GM19043 (cell line): ENCODE measurements around the gene MED15.

Experiments
- ATAC-seq: cut with Tn5 transposase; IDR thresholded peaks from one replicate; pipeline ENCODE4 v1.9.1; 2021; ENCODE audit warnings: low read depth; ENCODE audit not compliant: unreplicated experiment

The MED15 gene

DNA sequence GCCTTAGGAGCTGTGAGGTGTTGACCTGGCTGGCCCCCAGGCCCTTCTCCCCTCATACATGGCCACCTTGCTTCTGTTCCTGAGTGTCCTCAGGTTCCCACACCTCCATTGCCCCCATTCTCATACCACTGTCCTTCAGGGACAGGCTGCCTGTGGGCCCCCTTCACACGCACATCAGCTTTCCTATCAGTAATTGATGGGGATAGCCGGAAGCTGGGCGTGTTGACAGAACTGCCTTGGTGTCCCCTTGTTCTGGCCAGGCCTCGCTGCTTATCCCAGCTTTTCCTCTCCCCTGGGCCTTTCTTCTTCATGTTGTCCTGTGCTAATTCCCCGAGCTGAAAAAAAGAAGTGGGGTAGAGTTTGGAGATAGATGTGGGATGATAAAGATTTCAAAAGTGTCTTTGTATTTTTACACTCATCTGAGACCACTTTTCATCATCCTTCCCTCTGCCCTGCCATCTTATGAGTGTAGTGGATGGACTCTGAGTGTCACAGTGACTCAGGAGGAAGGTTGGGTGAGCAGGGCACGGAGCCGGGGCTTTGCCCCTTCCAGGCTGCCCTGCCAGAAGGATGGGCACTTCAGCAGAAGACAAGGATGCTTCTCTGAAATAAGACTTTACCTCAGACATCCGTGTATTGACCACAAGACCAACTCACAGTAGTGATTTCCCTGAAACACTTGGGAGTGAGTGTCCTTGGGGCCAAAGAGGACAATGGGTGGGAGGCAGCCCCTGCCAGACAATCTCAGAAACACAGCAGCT is 42.8 kb downstream of the MED15 start:
- ATAC-seq: no peak

DNA sequence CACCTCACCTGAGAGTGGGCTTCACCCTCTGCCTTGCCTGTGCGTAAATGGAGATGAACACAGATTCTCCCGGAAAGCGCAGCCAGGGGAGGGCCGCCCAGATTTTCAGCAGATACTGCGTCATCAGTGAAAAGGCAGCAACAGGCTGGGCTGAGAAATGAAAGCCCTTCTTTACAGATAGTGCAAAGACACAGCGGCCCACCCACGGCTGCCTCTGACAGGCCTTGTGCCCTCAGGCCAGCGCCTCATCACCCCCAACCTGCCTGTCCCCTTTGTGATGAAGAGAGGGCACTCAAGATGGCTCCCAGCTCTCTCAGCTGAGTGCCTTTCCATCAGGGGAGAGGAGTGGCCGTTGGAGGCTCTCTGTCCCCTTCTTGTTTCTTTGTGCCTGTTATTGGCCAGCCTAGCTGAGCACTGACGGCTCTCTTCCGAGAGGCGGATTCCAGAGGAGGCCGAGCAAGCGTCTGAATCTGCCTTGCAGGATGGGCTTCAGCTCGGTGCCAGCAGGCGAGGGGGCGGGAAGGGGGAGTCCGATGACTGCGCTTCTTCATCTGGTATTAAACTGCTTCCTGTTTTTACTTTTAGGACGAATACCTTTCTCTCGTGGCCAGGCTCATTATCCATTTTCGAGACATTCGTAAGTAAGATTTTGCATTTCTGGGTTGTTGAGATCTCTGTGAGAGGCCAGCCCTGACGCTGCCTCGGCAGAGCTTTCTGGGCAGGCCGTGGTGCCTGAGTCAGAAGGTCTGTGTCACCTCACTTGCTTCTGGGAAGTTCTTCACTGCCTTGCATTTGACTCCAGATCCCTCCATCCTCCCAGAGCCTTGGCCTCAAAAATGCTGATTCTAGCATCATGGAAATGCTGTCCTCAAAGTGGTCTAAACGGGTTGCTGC is 43.7 kb downstream of the MED15 start:
- ATAC-seq: no peak

DNA sequence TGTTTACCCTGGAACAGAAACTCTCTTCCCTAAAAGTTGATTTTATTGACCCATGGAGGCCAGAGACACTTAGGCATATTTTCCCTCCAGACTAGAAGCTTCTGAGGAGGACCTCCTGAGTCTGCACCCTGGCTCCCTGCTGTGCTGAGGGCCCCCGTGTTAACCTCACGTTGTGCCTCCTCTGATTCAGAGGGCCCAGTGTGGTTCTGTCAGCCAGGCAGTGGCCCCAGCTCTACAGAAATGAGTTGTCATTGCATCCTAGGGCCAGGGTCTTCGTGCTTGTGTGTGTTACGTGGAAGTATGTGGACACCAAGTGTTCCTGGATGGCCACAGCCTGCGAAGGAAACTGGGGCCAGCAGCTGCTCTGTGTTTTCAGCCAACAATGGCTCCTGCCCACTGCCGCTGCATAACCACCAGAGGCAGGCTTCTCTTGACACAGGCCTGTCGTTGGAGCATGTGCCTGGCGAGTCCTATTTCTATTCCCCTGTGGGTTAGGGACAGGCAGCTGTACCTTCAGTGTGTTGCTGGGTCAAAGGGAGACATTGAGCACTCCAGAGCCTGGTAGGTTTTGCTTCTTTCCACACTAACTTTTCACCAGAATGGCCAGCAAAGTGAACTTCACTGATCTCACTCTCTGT is 44.5 kb downstream of the MED15 start:
- ATAC-seq: no peak

DNA sequence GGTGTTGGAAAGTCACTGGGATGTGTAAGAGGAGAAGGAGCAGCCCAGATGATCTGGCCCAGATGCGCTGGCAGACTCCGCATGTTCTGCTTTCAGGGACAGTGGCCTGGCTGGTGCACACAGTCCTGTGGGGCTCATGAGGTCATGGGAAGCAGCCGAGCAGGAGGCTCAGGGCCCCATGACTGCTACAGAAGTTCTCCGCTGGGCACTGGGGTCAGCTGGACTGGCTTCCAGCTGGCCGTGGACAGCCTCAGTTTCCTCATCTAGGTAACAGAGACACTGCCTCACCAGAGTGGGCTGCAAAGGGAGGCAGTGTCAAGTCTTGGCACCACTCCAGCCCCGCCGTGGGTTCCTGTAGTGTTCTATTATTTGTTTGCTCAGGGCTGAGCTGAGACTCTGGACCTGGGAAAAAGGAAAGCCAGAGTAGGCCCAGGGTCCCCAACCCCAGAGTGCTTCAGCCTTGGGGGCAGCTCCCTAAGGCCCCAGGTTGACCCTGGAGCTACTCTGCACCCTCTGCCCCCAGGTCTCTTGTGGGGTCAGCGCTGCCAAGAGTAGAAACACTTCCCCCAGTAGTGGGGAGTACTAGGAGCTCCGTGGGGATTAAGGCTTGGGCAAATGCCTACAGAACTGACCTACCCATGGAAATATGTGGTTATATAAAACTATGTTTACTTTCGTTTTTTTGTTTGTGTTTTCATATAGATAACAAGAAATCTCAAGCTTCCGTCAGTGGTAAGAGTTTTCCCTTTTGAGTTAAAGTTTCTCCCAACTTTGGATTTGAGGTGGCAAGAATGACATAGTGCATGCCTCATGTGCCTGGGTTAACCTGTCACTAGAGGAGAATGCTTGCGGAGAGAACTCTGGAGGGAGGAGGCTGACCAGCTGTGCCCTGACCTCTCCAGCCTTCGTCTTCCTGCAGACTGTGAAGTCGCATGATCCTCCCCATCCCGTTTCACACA is 45.3 kb downstream of the MED15 start:
- ATAC-seq: no peak

DNA sequence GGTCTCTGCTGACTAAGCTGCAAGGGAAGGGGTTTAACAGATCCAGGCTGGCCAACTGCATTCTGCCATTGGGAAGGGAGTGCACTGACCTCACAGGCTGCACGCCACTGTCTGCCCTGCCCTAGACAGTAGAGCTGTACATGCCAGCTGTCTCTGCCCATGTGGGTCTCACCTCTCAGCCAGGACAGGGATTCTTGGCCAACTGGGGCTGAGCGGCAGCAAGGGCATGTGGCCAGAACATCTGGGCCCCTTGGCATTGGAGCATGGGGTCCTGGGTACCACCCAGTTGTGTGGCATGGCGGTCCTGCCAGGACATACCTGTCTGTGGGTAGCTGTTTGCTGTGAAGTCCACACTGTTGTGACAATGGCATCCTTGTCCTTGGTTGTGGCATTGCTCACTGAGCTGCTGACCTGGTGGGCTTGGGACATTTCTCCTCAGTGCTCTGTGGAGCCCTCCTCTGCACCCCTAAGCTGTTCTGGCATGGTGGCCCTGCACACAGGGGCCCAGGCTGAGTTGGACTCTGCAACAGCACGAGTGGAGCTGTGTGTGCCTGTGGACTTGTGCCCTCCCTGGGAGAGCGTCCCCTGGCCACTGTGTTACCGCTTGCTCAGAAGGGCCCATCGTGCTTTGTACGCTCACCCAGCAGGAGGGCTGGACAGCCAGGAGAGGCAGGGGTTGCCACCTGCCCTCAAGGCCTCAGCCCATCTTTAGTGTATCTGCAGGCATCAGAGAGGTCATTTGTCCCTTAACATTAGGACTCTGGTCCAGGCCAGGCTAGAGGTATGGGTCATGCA is 46.7 kb downstream of the MED15 start:
- ATAC-seq: no peak

DNA sequence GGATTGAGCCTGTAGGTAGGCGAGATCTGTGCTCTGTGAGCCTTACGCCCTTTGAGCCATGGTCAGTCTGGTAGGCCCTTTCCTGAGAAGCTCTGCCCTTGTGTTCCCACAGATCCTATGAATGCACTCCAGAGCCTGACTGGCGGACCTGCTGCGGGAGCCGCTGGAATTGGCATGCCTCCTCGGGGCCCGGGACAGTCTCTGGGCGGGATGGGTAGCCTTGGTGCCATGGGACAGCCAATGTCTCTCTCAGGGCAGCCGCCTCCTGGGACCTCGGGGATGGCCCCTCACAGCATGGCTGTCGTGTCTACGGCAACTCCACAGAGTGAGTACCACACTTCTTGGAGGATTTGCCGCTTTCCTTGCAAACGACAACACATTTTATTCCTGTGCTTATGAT is 47.4 kb downstream of the MED15 start:
- ATAC-seq: no peak

DNA sequence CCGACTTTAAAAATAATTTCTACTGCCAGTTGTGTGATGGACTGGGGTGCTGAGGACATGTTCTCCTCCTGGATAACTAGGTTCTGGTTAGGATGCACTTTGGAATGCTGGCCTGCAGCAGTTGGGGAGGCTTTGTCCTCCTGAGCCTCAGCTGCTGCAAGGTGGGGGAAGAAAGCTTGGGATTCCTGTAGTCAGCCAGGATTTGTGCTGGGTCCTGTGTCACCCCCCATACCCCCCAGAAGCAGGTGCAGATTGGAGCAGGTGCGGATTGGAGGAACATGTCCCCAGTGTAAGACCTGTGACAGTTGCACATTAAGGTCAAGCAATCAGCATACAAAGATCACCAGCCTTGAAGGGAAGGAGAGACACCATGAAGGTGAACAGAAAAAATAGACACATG is 51.1 kb downstream of the MED15 start:
- ATAC-seq: no peak

DNA sequence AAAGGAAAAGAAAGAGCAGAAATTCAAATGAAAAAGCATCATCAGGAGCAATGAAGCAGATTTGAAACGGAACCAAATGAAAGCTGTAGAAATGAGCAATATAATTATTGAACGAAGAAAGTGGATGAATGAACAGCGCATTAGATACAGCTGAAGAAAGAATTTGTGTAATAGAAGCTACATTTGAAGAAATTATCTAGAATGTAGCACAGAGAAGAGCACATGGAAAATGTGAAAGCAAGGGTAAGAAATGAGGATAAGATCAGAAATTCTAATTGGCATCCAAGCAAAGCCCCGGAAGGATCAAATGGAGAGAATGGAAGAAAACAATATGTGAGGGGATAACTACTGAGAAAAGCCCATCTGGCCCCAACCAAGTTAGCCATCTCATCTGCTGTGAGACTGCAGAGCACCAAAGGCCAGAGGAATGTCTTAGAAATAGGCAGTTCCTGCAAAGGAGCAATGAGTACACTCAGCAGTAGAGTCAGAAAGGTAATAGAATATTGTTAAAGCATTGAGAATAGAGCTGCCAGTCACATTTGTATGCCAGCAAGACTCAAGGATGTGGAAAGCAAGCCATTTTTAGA is 51.9 kb downstream of the MED15 start:
- ATAC-seq: no peak

DNA sequence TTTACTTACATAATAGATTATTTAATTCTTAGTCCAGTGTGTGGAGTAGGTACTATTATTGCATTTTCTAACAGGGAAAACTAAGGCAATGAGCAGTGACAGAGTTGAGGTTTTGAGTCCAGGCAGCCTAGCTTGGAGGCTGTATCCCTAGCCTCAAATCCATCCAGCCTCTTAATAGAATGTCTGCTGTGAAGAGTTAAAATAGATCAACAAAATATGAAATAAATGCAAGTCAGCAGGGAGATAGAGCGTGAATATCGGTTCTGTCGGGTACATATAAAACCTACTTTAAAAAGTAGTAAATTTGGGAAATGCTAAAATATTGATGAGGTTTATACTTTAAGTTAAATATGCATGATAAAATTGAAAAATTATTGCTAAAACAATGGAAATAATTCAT is 53.3 kb downstream of the MED15 start:
- ATAC-seq: no peak

DNA sequence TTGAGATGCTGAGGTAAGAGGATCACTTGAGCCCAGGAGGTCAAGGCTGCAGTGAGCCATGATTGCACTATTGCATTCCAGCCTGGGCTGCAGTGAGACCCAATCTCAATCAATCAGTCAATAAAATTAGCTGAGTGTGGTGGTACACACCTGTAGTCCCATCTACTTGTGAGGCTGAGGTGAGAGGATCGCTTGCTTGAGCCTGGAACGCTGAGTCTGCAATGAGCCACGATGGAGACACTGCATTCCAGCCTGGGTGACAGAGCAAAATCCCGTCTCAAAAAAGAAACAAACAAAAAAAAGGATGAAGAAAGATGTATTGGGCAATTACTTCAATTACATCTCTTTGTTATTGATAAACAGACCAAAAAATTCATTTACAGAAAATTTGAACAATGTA is 54.5 kb downstream of the MED15 start:
- no peak for ATAC-seq

DNA sequence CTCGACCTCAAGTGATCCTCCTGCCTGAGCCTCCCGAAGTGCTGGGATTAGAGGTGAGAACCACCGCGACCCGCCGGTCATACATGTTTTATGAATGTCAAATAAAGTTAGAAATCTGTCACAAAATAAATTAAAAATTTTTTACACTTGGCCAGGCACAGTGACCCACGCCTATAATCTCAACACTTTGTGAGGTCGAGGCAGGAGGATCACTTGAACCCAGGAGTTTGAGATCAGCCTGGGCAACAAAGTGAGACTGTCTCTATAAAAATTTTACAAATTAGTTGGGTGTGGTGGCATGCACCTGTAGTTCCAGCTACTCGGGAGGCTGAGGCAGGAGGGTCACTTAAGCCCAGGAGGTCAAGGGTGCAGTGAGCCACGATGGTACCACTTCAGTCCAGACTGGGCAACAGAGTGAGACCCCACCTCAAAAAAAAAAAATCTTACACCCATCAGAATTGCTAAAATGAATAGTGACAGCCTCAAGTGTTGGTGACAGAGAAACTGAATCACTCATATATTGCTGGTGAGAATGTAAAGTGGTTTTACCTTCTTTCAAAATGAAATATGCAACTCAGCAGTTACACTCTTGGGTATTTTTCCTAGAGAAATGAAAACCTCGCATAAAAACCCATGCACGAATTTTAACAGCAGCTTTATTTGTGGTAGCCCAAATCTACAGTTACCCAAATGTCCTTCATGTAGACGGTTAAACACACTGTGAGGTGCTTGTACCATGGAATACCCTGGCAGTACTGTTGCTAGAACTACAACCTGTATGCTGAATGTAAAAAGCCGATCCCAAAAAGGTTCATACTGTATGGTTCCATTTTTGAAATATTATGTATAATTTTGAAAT is 55.4 kb downstream of the MED15 start:
- no peak for ATAC-seq

DNA sequence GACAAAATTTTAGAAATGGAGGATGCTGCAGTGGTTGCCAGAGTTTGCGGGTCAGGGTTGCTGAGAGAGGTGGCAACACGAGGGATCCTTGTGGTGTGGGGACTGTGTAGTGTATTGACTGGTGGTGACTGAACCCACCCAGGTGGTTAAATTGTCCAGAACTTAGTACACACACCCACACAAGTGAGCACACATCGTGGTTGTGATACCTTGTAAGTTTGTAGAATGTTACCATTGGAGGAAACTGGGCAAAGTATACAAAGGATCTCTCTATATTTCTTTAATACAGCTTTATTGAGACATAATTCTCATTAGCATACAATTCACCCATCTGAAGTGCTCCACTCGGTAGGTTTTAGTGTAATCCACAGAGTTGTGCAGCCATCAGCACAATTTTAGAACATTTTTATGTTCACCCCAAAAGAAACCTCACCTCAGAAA is 56.1 kb downstream of the MED15 start:
- no peak for ATAC-seq

DNA sequence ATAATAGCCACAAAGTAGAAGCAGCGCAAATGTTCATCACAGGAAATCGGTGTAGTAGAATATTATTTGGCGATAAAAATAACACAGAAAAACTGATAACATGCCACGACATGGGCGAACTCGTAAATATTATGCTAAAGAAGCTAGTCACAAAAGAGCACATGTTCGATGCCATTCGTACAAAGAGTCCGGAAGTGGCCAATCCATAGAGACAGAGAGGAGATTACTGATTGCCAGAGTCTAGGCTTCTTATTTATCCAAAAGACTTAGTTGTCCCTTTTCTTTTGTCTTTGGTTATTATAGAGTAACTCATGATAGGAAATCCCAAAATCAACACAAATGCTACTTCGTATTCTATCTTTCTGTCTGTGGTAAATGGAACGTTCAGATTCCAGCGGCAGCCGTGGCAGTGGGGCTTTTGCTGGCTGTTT is 56.5 kb downstream of the MED15 start:
- ATAC-seq: no peak

DNA sequence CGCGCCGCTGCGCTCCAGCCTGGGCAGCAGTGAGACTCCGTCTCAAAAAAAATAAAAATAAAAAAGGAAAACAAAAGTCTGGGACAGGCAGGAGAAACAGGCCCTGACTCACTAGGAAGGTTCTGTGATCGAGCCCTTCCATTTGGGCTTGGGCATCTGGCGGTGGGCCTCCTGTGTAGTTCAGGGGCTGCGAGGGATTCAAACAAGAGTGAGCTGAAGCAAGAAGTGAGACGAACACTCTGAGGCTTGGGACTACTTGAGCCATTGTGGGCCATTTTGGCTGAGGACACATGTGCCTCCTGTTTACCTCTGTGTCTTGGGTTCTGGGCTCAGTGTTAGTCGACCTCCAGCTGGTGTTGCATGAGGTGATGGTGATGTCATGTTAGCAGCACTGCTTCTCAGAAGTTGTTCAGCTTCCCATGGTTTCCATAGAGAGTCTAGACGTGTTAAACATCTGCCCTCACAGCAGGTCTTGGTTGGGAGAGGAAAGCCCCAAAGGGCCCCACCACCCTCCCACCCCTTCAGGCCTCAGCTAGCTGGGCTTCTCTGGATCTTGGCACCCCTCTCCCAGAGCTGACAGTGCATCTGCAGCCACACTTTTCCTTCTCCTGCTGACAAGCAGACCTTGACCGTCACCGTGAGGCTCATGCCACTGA is 57.8 kb downstream of the MED15 start:
- no peak for ATAC-seq

DNA sequence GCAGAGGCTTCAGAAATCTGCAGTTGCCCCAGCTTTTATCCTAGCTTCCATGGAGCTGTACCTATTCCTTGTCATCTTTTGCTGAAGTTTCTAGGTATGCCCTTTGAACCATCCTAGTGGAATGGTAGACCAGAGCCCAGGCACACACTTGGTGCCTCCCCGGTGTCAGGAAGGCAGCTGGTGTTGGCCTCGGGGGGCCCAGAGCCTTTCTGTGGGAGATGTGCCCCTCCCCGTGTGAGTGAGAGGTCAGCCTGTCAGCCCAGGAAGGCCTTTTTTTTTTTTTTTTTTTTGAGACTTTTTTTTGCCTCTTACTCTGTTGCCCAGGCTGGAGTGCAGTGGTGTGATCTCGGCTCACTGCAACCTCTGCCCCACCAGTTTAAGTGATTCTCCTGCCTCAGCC is 58.4 kb downstream of the MED15 start:
- ATAC-seq: no peak

DNA sequence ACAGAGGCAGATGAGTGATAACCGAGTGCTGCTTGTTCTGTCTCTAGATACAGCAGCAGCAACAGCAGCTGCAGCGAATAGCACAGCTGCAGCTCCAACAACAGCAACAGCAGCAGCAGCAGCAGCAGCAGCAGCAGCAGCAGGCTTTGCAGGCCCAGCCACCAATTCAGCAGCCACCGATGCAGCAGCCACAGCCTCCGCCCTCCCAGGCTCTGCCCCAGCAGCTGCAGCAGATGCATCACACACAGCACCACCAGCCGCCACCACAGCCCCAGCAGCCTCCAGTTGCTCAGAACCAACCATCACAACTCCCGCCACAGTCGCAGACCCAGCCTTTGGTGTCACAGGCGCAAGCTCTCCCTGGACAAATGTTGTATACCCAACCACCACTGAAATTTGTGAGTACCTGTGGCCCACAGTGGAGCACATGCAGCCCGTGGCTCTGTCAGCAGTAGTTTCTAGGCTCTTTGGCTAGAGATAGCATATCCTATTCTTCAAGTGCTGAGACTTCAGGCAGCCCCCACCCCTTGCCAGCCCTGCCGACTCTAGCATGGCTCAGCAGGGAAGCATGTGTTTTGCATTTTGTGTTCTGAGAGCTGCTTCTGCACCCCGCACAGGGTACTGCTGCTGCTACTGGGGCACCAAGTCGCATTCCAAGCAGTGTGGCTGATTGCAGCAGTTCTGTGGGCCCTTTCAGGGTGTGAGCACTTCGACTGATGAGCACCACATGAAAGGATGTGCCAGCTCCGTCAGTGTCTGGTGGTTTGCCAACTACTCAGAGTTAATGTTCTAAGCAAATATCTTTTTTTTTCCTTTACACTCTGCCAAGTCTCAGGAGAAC is 59.2 kb downstream of the MED15 start:
- no peak for ATAC-seq

DNA sequence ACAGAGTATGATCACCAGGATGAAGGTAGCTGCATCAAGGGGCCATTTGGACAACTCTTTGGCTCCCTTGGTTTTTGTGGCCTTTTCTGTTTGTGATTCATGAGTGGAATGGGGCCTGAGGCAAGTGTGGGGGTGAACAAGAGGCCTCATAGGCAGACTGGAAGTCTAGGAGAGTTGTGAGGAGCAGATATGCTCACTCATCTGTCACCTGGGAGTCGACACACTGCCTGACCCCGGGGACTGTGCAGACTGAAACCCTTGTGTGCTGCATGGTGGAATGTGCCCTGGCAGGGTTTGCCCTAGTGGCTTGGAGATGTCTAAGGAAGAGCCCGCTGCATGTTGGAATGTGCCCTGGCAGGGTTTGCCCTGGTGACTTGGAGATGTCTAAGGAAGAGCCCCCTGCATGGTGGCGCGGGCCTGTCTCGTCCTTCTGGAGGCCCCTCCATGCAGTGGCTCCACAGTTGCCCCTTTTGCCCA is 60.0 kb downstream of the MED15 start:
- ATAC-seq: no peak
